ENCODE measurements around the gene KRT27.
"Not testable (repeated sequence)": the region's sequence is repeated elsewhere in the genome, so short reads cannot be mapped to it uniquely, and the experiment has no call there.

GRCh38 chr17:40748666-40749065 is 33.7 kb downstream of the KRT27 start:
- not testable (repeated sequence) for TF ChIP-seq EZH2 (IDR thresholded peaks at IDR 0.05; ENCODE audit: borderline replicate concordance, low read depth, low read length, severe bottlenecking); POLR2A (IDR thresholded peaks at IDR 0.05; ENCODE audit: low read depth, low read length); MYC (IDR thresholded peaks at IDR 0.05; ENCODE audit: low read depth, low read length); CTCF (IDR thresholded peaks at IDR 0.05; ENCODE audit: extremely low read depth in 1 of 2, insufficient read depth in 1 of 2, low read depth in 1 of 2, low read length in 2 of 2); POLR2AphosphoS5 (IDR thresholded peaks at IDR 0.05; ENCODE audit: insufficient read depth, low read depth, low read length); JUN (IDR thresholded peaks at IDR 0.05; ENCODE audit: borderline replicate concordance, insufficient read depth, insufficient read length, low read depth); MAX (IDR thresholded peaks at IDR 0.05; ENCODE audit: insufficient read depth, insufficient read length); FOS (IDR thresholded peaks at IDR 0.05; ENCODE audit: borderline replicate concordance, insufficient read depth, low read length)
